Fibroblast of skin of left quadriceps (primary cell): ENCODE data around the gene TMEM154.

Experiments
- DNase-seq, 2 experiments: peaks; one replicate each; pipeline ENCODE4 v3.0.0-alpha.2; 2013; ENCODE audit warnings: low read depth in 2 of 2

The TMEM154 gene

GRCh38 chr4:152679414-152680281, at the start of gene TMEM154:
TSS of gene TMEM154 (minus strand) at chr4:152679997. CDS start at chr4:152679933, 64 bp downstream.
- DNase-seq: peak; percentile 31 to 37

- DNase-seq: no peak
Observed at GRCh38 chr4:152729466-152729865, 49.7 kb upstream of the TMEM154 start.

GRCh38 chr4:152728343-152728742, 48.5 kb upstream of the TMEM154 start:
- no peak for DNase-seq

- no peak for DNase-seq
Observed at GRCh38 chr4:152727784-152728183, 48.0 kb upstream of the TMEM154 start.

GRCh38 chr4:152724494-152724893, 44.7 kb upstream of the TMEM154 start:
- DNase-seq: no peak

- DNase-seq: no peak
Observed at GRCh38 chr4:152723236-152723635, 43.4 kb upstream of the TMEM154 start.

- DNase-seq: no peak
Observed at GRCh38 chr4:152719801-152720556, 40.2 kb upstream of the TMEM154 start.

GRCh38 chr4:152719291-152719690, 39.5 kb upstream of the TMEM154 start:
- no peak for DNase-seq

GRCh38 chr4:152715076-152715475, 35.3 kb upstream of the TMEM154 start:
- no peak for DNase-seq

- DNase-seq: no peak
Observed at GRCh38 chr4:152713951-152714705, 34.3 kb upstream of the TMEM154 start.

GRCh38 chr4:152709675-152710438, 30.1 kb upstream of the TMEM154 start:
- DNase-seq: no peak

- no peak for DNase-seq
Observed at GRCh38 chr4:152708796-152709195, 29.0 kb upstream of the TMEM154 start.

GRCh38 chr4:152708361-152708760, 28.6 kb upstream of the TMEM154 start:
- no peak for DNase-seq

GRCh38 chr4:152707632-152708031, 27.8 kb upstream of the TMEM154 start:
- no peak for DNase-seq

GRCh38 chr4:152705903-152706302, 26.1 kb upstream of the TMEM154 start:
- DNase-seq: no peak

- DNase-seq: no peak
Observed at GRCh38 chr4:152704788-152705187, 25.0 kb upstream of the TMEM154 start.

- DNase-seq: no peak
Observed at GRCh38 chr4:152700151-152700550, 20.4 kb upstream of the TMEM154 start.

GRCh38 chr4:152699313-152699712, 19.5 kb upstream of the TMEM154 start:
- no peak for DNase-seq

- DNase-seq: no peak
Observed at GRCh38 chr4:152698089-152698499, 18.3 kb upstream of the TMEM154 start.

- no peak for DNase-seq
Observed at GRCh38 chr4:152697284-152698088, 17.7 kb upstream of the TMEM154 start.
